Muscle layer of colon (tissue), 2 donors: ENCODE results near the gene PRDM15.

Experiments
- H3K27ac ChIP-seq: one replicate; pipeline ENCODE4 v1.7.0; 2013; ENCODE audit warnings: low read depth, mild to moderate bottlenecking, low read length, moderate library complexity
- H3K27me3 ChIP-seq, 2 donors: one replicate each; pipeline ENCODE4 v1.7.0; 2013; ENCODE audit warnings: low read length in 2 of 2, mild to moderate bottlenecking in 2 of 2; ENCODE audit not compliant: insufficient read depth in 2 of 2, control insufficient read depth in 1 of 2
- H3K36me3 ChIP-seq: one replicate; pipeline ENCODE4 v1.7.0; 2013; ENCODE audit warnings: mild to moderate bottlenecking, low read length; ENCODE audit not compliant: insufficient read depth
- H3K4me1 ChIP-seq: one replicate; pipeline ENCODE4 v1.7.0; 2013; ENCODE audit warnings: mild to moderate bottlenecking, low read length; ENCODE audit not compliant: insufficient read depth
- H3K4me3 ChIP-seq, 2 donors: one replicate each; pipeline ENCODE4 v1.7.0; 2013; ENCODE audit warnings: low read length in 2 of 2, low read depth in 1 of 2, mild to moderate bottlenecking in 1 of 2, moderate library complexity in 1 of 2
- H3K9ac ChIP-seq: one replicate; pipeline ENCODE4 v1.7.0; 2013; ENCODE audit warnings: low read length
- H3K9me3 ChIP-seq: one replicate; pipeline ENCODE4 v1.7.0; 2013; ENCODE audit warnings: mild to moderate bottlenecking, low read length
- donor health status: abdominal sarcoma.
- donor health status: Adenocarcinoma of cecum.

PRDM15 gene

GRCh38 chr21:41858466-41859296 lies 20.5 kb downstream of the PRDM15 start:
- Histone ChIP-seq H3K9ac (no peak overlapping the region), H3K9me3 (no peaks in the 10 kb centered on the region), H3K27ac (no peak overlapping the region), H3K27me3 (no peaks in the 10 kb centered on the region), H3K36me3 (peaks cover 13% of the 10 kb centered on the region), H3K4me3 (no peak overlapping the region), H3K4me1 (no peaks in the 10 kb centered on the region)

- H3K4me3 ChIP-seq: no peak overlapping the region
- H3K4me1 ChIP-seq: no peaks in the 10 kb centered on the region
- no peak overlapping the region for H3K9ac ChIP-seq
- H3K9me3 ChIP-seq: no peaks in the 10 kb centered on the region
- no peaks in the 10 kb centered on the region for H3K27me3 ChIP-seq
- H3K27ac ChIP-seq: no peak overlapping the region
- peaks cover 13% of the 10 kb centered on the region for H3K36me3 ChIP-seq
These were observed 21.3 kb downstream of the PRDM15 start for GRCh38 chr21:41857771-41858300.

GRCh38 chr21:41856572-41856971 lies 22.6 kb downstream of the PRDM15 start:
- H3K27me3 ChIP-seq: no peaks in the 10 kb centered on the region
- H3K27ac ChIP-seq: no peak overlapping the region
- H3K4me1 ChIP-seq: no peaks in the 10 kb centered on the region
- no peak overlapping the region for H3K4me3 ChIP-seq
- no peaks in the 10 kb centered on the region for H3K9me3 ChIP-seq
- H3K36me3 ChIP-seq: peaks cover 13% of the 10 kb centered on the region
- H3K9ac ChIP-seq: no peak overlapping the region

- H3K36me3 ChIP-seq: peaks cover 13% of the 10 kb centered on the region
- H3K9ac ChIP-seq: no peak overlapping the region
These were observed 24.6 kb downstream of the PRDM15 start for GRCh38 chr21:41854426-41854995.

GRCh38 chr21:41852929-41853320 lies 26.2 kb downstream of the PRDM15 start:
- Histone ChIP-seq H3K27ac (no peak overlapping the region), H3K27me3 (no peaks in the 10 kb centered on the region), H3K9me3 (no peaks in the 10 kb centered on the region), H3K36me3 (peaks cover 6% of the 10 kb centered on the region), H3K4me3 (no peak overlapping the region), H3K4me1 (no peaks in the 10 kb centered on the region), H3K9ac (no peak overlapping the region)

More at GRCh38 chr21:41854426-41854995, 24.6 kb downstream of the PRDM15 start:
- no peaks in the 10 kb centered on the region for H3K9me3 ChIP-seq
- H3K4me3 ChIP-seq: no peak overlapping the region
- H3K27me3 ChIP-seq: no peaks in the 10 kb centered on the region
- no peaks in the 10 kb centered on the region for H3K4me1 ChIP-seq
- no peak overlapping the region for H3K27ac ChIP-seq

GRCh38 chr21:41852151-41852928 lies 26.8 kb downstream of the PRDM15 start:
- Histone ChIP-seq H3K36me3 (peaks cover under 1% of the 10 kb centered on the region), H3K9ac (no peak overlapping the region), H3K27me3 (no peaks in the 10 kb centered on the region)

GRCh38 chr21:41851090-41851790 lies 27.9 kb downstream of the PRDM15 start:
- Histone ChIP-seq H3K9me3 (no peaks in the 10 kb centered on the region), H3K27ac (no peak overlapping the region), H3K4me3 (no peak overlapping the region), H3K27me3 (no peaks in the 10 kb centered on the region), H3K9ac (no peak overlapping the region), H3K4me1 (no peaks in the 10 kb centered on the region), H3K36me3 (no peaks in the 10 kb centered on the region)

More at GRCh38 chr21:41852151-41852928, 26.8 kb downstream of the PRDM15 start:
- Histone ChIP-seq H3K27ac (no peak overlapping the region), H3K4me3 (no peak overlapping the region), H3K9me3 (no peaks in the 10 kb centered on the region), H3K4me1 (no peaks in the 10 kb centered on the region)

- no peaks in the 10 kb centered on the region for H3K9me3 ChIP-seq
- H3K27me3 ChIP-seq: no peaks in the 10 kb centered on the region
- no peaks in the 10 kb centered on the region for H3K4me1 ChIP-seq
- no peak overlapping the region for H3K4me3 ChIP-seq
- H3K27ac ChIP-seq: no peak overlapping the region
- no peaks in the 10 kb centered on the region for H3K36me3 ChIP-seq
- H3K9ac ChIP-seq: no peak overlapping the region
These were observed 29.1 kb downstream of the PRDM15 start for GRCh38 chr21:41850085-41850484.

- H3K4me1 ChIP-seq: no peaks in the 10 kb centered on the region
- no peaks in the 10 kb centered on the region for H3K36me3 ChIP-seq
- no peaks in the 10 kb centered on the region for H3K9me3 ChIP-seq
- no peak overlapping the region for H3K27ac ChIP-seq
- H3K4me3 ChIP-seq: no peak overlapping the region
- H3K9ac ChIP-seq: no peak overlapping the region
- H3K27me3 ChIP-seq: no peaks in the 10 kb centered on the region
These were observed 30.1 kb downstream of the PRDM15 start for GRCh38 chr21:41848958-41849580.

- Histone ChIP-seq H3K4me1 (no peaks in the 10 kb centered on the region), H3K27me3 (no peaks in the 10 kb centered on the region), H3K9ac (no peak overlapping the region), H3K36me3 (no peaks in the 10 kb centered on the region), H3K9me3 (no peaks in the 10 kb centered on the region), H3K4me3 (no peak overlapping the region), H3K27ac (no peak overlapping the region)
These were observed 30.6 kb downstream of the PRDM15 start for GRCh38 chr21:41848533-41848932.
